ENCODE measurements around the gene MORF4L1.

MORF4L1 gene

DNA sequence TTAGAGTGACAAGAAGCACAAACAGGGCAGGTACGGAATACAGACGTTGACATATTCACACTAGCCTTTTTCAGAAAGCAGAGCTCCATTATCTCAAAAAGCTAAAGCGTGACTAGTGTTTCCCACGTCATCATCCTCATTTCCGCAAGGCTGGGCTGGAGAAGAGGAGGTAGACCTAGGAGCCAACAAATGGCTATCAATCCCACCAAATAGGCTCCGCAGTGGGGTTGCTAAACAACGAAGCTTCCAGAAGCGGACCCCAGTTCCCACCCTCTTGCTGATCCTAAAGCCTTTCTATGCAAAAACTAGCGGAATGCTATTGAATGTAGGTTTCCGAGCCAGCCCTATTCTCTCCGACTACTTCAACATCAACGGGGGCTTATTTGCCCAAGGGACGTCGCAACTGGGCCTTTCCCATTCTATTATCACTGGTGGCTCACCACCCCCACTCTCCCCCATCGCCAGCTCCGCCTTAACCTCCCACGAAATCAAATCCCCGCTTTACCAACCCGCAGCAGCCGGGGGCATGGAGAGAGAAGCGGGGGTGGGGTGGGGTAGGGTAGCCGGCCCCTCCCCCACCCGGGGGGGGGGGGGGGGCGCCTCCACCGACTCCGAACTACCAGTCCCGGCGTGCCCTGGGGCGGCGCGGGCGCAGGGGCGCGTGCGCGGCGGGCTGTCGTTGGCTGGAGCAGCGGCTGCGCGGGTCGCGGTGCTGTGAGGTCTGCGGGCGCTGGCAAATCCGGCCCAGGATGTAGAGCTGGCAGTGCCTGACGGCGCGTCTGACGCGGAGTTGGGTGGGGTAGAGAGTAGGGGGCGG lies at the start of gene MORF4L1:
Gene MORF4L1 (plus strand): TSS at position 736 of the 817 bp plus-strand sequence. CDS start 128 bp downstream, outside the sequence.
- TF ChIP-seq CTCF (IDR thresholded peaks at IDR 0.05; ENCODE audit: insufficient read depth, low read depth, low read length, missing control alignments), result no peak
- peak within 1 kb of the TSS; percentile 84 for H3K4me3 ChIP-seq (ENCODE audit: low read depth, low read length)
- DNase-seq (ENCODE audit: low read depth), result peak; percentile 97

DNA sequence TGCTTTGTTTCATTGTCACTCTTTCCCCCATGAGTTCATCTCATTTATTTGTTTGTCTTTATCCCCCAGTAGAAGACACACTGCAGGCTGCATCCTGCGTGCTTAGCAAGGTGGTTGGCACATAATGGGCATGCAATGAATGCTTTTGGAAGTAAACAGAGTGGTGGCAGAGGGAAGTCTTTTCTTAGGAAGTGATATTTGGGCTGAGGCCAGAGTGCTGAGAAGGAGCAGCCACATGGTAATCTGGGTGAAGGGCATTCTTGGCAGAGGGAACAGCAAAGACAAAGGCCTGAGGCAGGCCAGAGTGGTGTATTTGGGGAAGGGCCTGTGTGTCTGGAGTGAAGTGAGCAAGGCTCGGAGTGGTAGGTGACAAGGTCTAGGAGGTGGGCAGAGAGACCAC lies 43.8 kb upstream of the MORF4L1 start:
- DNase-seq (ENCODE audit: low read depth), result no peak
- TF ChIP-seq CTCF (IDR thresholded peaks at IDR 0.05; ENCODE audit: insufficient read depth, low read depth, low read length, missing control alignments), result no peak
- no peak overlapping the region for H3K4me3 ChIP-seq (ENCODE audit: low read depth, low read length)

- peak; percentile 39 for DNase-seq (ENCODE audit: low read depth)
- no peak for TF ChIP-seq CTCF (IDR thresholded peaks at IDR 0.05; ENCODE audit: insufficient read depth, low read depth, low read length, missing control alignments)
- peak overlapping the region; percentile 36 for H3K4me3 ChIP-seq (ENCODE audit: low read depth, low read length)
Measured at GRCh38 chr15:78830514-78831228, 42.0 kb upstream of the MORF4L1 start.

- no peak for TF ChIP-seq CTCF (IDR thresholded peaks at IDR 0.05; ENCODE audit: insufficient read depth, low read depth, low read length, missing control alignments)
- no peak for DNase-seq (ENCODE audit: low read depth)
- H3K4me3 ChIP-seq (ENCODE audit: low read depth, low read length), result no peak overlapping the region
Measured at GRCh38 chr15:78831229-78832207, 41.2 kb upstream of the MORF4L1 start.

- TF ChIP-seq CTCF (IDR thresholded peaks at IDR 0.05; ENCODE audit: insufficient read depth, low read depth, low read length, missing control alignments), result no peak
- no peak overlapping the region for H3K4me3 ChIP-seq (ENCODE audit: low read depth, low read length)
- DNase-seq (ENCODE audit: low read depth), result no peak
Measured at GRCh38 chr15:78836333-78836732, 36.4 kb upstream of the MORF4L1 start.

- DNase-seq (ENCODE audit: low read depth), result no peak
- no peak for TF ChIP-seq CTCF (IDR thresholded peaks at IDR 0.05; ENCODE audit: insufficient read depth, low read depth, low read length, missing control alignments)
- H3K4me3 ChIP-seq (ENCODE audit: low read depth, low read length), result no peak overlapping the region
Measured at GRCh38 chr15:78837131-78837530, 35.6 kb upstream of the MORF4L1 start.
